ENCODE measurements around the gene IGFL4.

IGFL4 gene

GRCh38 chr19:45995715-45996385 lies 45.0 kb downstream of the IGFL4 start:
- no peaks in the 10 kb centered on the region for H3K27me3 ChIP-seq (ENCODE audit: control insufficient read depth in 2 of 2, insufficient read depth in 2 of 2, low read length in 2 of 2)
- H3K4me1 ChIP-seq (ENCODE audit: control insufficient read depth in 2 of 2, insufficient read depth in 2 of 2, low read length in 2 of 2) = peaks cover 10% of the 10 kb centered on the region in 2 donors
- H3K9ac ChIP-seq (ENCODE audit: low read depth in 1 of 2, low read length in 2 of 2) = peak overlapping the region; percentile 85 to 92
- H3K36me3 ChIP-seq (ENCODE audit: control insufficient read depth in 2 of 2, insufficient read depth in 2 of 2, low read length in 2 of 2) = no peaks in the 10 kb centered on the region
- H3K9me3 ChIP-seq (ENCODE audit: control insufficient read depth in 2 of 2, low read length in 2 of 2) = no peaks in the 10 kb centered on the region
- peak overlapping the region; percentile 64 to 75 for H3K27ac ChIP-seq (ENCODE audit: low read depth in 2 of 2, low read length in 2 of 2)
- H3K4me3 ChIP-seq (ENCODE audit: low read length in 2 of 2) = peak overlapping the region; percentile 65 to 99

GRCh38 chr19:45994998-45995714 lies 45.6 kb downstream of the IGFL4 start, which contains the start of gene CCDC61:
TSS of gene CCDC61 (plus strand) at chr19:45995467. CDS start at chr19:46003019, 7,552 bp downstream.
- no peaks in the 10 kb centered on the region for H3K27me3 ChIP-seq (ENCODE audit: control insufficient read depth in 2 of 2, insufficient read depth in 2 of 2, low read length in 2 of 2)
- H3K4me3 ChIP-seq (ENCODE audit: low read length in 2 of 2) = peak within 1 kb of the TSS; percentile 65 to 99
- H3K9ac ChIP-seq (ENCODE audit: low read depth in 1 of 2, low read length in 2 of 2) = peak within 1 kb of the TSS; percentile 85 to 92
- H3K9me3 ChIP-seq (ENCODE audit: control insufficient read depth in 2 of 2, low read length in 2 of 2) = no peaks in the 10 kb centered on the region
- H3K27ac ChIP-seq (ENCODE audit: low read depth in 2 of 2, low read length in 2 of 2) = peak within 1 kb of the TSS; percentile 64 to 75
- H3K36me3 ChIP-seq (ENCODE audit: control insufficient read depth in 2 of 2, insufficient read depth in 2 of 2, low read length in 2 of 2) = no peaks in the 10 kb centered on the region
- H3K4me1 ChIP-seq (ENCODE audit: control insufficient read depth in 2 of 2, insufficient read depth in 2 of 2, low read length in 2 of 2) = peaks cover 6 to 7% of the 10 kb centered on the region in 2 donors

- H3K27ac ChIP-seq (ENCODE audit: low read depth in 2 of 2, low read length in 2 of 2) = no peak overlapping the region
- peak overlapping the region; percentile 4 to 34 for H3K9ac ChIP-seq (ENCODE audit: low read depth in 1 of 2, low read length in 2 of 2)
- peaks cover 6 to 7% of the 10 kb centered on the region in 2 donors for H3K4me1 ChIP-seq (ENCODE audit: control insufficient read depth in 2 of 2, insufficient read depth in 2 of 2, low read length in 2 of 2)
- no peaks in the 10 kb centered on the region for H3K27me3 ChIP-seq (ENCODE audit: control insufficient read depth in 2 of 2, insufficient read depth in 2 of 2, low read length in 2 of 2)
- no peaks in the 10 kb centered on the region for H3K36me3 ChIP-seq (ENCODE audit: control insufficient read depth in 2 of 2, insufficient read depth in 2 of 2, low read length in 2 of 2)
- H3K9me3 ChIP-seq (ENCODE audit: control insufficient read depth in 2 of 2, low read length in 2 of 2) = no peaks in the 10 kb centered on the region
- H3K4me3 ChIP-seq (ENCODE audit: low read length in 2 of 2) = peak overlapping the region; percentile 57 to 88
Observed at GRCh38 chr19:45994456-45994997, 46.3 kb downstream of the IGFL4 start.

- Histone ChIP-seq H3K27ac (ENCODE audit: low read depth in 2 of 2, low read length in 2 of 2) (no peak overlapping the region), H3K9me3 (ENCODE audit: control insufficient read depth in 2 of 2, low read length in 2 of 2) (no peaks in the 10 kb centered on the region), H3K9ac (ENCODE audit: low read depth in 1 of 2, low read length in 2 of 2) (no peak overlapping the region), H3K36me3 (ENCODE audit: control insufficient read depth in 2 of 2, insufficient read depth in 2 of 2, low read length in 2 of 2) (no peaks in the 10 kb centered on the region), H3K4me3 (ENCODE audit: low read length in 2 of 2) (no peak overlapping the region), H3K27me3 (ENCODE audit: control insufficient read depth in 2 of 2, insufficient read depth in 2 of 2, low read length in 2 of 2) (peaks cover 0 to 2% of the 10 kb centered on the region in 2 donors), H3K4me1 (ENCODE audit: control insufficient read depth in 2 of 2, insufficient read depth in 2 of 2, low read length in 2 of 2) (no peaks in the 10 kb centered on the region)
Observed at GRCh38 chr19:45990113-45990728, 50.6 kb downstream of the IGFL4 start.

Measured in mucosa of rectum (tissue), 2 donors.